GM06990 (cell line): ENCODE measurements around the gene KRT9.

Source experiments
- DNase-seq: peaks from one replicate; pipeline ENCODE4 v3.0.0-alpha.2; 2011; ENCODE audit not compliant: insufficient read length; ENCODE audit errors: extremely low read depth
- H3K27me3 ChIP-seq: replicated peaks from 2 replicates; pipeline ENCODE4 v1.6.0; 2011; ENCODE audit warnings: low read length; ENCODE audit not compliant: control insufficient read depth, insufficient read depth
- H3K36me3 ChIP-seq: 2 replicates; pipeline ENCODE4 v1.5.1; 2011; ENCODE audit warnings: low read length; ENCODE audit not compliant: control insufficient read depth, insufficient read depth
- H3K4me3 ChIP-seq: replicated peaks from 2 replicates; pipeline ENCODE4 v1.5.1; 2011; ENCODE audit warnings: low read depth, mild to moderate bottlenecking, control low read depth, low read length
- CTCF ChIP-seq: IDR thresholded peaks from 2 replicates; pipeline ENCODE4 v1.5.1; 2011; ENCODE audit warnings: low read length, control low read depth, mild to moderate bottlenecking, inconsistent platforms; ENCODE audit not compliant: insufficient read depth, poor library complexity, severe bottlenecking

The KRT9 gene

DNA sequence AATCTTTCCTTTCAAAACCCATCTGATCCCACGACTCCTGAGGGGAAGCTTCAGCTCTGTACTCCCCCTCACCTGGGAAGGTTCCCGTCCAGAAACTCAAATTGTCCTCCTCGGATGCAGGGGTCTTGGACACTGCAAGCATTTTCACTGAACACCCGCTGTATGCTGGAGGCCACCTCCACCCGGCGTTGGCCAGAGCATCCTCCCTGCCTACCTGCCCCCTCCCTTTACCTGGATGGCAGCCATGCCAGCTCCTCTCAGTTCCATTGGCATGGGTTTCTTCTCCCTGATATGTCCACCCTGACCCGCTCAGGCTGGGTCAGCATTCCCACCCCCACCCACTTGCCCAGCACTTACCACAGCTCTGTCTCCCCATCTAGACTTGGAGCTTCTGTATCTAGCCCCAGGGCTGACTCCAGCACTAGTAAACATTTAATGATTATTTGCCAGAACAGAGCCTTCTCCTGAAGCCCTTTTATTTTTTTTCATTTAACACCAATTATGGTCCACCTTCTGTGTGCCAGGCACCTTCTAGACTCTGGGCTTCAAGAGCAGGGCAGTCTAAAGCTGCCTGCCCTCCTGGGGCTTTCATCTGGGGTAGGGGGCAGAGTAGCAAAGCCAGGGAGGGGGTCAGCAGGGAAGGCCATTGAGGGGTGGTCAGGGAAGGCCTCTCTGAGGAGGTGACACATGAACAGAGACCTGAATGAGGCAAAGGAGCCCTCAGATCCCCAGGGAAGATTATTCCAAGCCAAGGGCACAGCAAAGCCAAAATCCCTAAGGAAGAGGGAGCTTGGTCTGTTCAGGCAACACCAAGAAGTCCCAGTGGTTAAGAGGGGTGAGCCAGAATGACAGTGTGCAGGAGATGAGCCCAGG lies 34.9 kb downstream of the KRT9 start:
- no peak for DNase-seq
- no peaks in the 10 kb centered on the region for H3K36me3 ChIP-seq
- no peak for TF ChIP-seq CTCF
- no peak overlapping the region for H3K4me3 ChIP-seq
- H3K27me3 ChIP-seq = peaks cover 4% of the 10 kb centered on the region

DNA sequence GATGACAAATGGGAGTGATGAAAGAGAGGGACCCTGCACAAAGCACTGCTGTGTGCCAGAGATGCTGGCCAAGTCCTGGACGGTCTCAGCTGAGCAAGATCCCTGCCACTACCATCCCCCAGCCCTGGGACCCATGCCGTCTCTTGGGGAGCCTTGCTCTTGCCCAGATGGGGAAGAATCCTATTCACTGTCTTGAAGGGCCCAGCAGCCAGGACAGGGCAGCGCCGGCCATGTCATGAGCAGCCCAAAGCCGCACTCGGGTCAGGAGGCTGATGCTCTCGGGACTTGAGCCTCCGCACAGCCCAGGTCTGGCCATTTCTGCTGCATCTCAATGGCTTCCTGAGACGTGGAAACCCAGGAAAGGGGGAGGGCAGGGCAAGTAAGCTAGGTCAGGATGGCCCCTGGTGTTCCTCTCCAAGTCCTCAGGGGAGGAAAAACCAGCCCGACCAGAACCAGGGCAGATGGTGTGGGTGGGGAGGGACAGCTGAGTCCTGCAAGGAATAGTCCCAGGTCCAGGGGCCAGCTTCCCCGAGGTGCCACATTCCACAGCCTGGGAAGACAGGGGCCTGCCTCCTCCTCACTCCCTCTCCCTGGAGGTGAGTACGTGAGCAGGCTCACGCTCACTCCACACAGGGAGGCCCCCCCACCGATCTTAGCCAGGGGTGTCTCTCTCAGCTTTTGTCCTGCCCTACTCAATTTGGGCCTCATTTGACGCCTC lies 35.9 kb downstream of the KRT9 start:
- no peak for DNase-seq
- TF ChIP-seq CTCF = no peak
- no peaks in the 10 kb centered on the region for H3K36me3 ChIP-seq
- H3K4me3 ChIP-seq = no peak overlapping the region
- H3K27me3 ChIP-seq = peaks cover 6% of the 10 kb centered on the region

DNA sequence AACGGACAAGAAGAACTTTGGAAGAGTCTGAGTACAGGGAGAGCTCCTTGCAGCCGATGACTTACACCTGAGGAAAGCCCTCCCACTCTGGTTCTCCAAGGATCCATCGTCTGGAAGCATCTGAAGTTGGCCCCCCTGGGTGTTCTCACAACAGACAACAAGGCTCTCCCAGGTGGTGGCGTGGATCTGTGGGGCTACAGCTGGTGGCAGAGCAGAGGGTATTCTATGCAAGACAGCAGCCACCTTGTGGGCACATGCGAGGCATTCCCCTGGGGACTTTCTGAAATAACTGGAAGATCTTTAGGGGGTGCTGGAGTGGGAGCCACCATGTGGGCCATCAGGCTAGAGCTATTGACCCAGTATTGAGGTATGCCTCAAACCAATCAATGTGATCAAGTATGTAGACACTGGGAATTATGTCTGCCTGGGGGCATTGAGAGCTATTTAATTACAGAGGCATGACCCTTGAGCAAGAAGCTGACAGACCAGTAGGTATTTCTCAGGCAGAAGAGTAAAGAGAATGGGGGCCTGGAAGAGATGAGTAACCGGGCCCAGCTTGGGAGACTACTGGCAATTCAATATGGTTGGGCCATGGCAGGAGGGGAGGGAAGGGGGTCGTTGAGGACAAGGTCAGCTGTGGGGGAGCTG lies 36.8 kb downstream of the KRT9 start:
- TF ChIP-seq CTCF = no peak
- Histone ChIP-seq H3K27me3 (peaks cover 6% of the 10 kb centered on the region), H3K4me3 (no peak overlapping the region), H3K36me3 (no peaks in the 10 kb centered on the region)
- no peak for DNase-seq

GRCh38 chr17:41533613-41534012 lies 38.2 kb downstream of the KRT9 start:
- peaks cover 8% of the 10 kb centered on the region for H3K27me3 ChIP-seq

More at GRCh38 chr17:41533613-41534012, 38.2 kb downstream of the KRT9 start:
- DNase-seq = no peak
- no peak for TF ChIP-seq CTCF
- H3K4me3 ChIP-seq = no peak overlapping the region
- H3K36me3 ChIP-seq = no peaks in the 10 kb centered on the region
